Measurements from ENCODE around the gene NKD1.

DNA sequence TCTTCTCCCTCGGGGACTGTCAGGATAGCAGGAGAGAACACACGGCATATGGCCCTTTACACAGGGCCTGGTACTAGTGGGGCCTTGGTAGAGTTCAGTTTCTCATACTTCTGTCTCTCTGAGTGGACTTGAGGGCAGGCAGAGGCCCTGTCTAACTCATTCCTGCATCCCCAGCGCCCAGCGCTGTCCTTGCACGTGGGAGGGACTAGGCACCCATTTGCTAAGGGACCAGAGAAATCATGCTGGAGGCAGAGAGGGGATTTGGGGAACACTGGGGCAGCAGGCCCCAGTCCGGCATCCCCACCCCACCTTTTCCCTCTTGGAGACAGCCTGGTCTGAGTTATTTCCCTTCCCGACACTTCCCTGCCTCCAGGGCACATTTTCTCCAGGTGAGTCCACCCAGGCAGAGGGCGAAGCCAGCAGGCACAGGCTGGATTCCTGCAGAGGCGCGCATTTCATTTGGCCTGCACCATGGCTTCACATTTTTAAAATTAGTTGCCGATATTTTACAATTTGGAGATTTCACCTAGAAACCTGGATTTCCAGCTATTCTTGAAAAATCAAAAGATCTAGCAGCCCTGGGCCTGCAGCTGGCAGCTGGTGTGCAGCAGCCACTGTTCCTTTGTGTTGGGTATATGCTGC, 9.7 kb upstream of the NKD1 start:
- TF ChIP-seq, protein P1, sequence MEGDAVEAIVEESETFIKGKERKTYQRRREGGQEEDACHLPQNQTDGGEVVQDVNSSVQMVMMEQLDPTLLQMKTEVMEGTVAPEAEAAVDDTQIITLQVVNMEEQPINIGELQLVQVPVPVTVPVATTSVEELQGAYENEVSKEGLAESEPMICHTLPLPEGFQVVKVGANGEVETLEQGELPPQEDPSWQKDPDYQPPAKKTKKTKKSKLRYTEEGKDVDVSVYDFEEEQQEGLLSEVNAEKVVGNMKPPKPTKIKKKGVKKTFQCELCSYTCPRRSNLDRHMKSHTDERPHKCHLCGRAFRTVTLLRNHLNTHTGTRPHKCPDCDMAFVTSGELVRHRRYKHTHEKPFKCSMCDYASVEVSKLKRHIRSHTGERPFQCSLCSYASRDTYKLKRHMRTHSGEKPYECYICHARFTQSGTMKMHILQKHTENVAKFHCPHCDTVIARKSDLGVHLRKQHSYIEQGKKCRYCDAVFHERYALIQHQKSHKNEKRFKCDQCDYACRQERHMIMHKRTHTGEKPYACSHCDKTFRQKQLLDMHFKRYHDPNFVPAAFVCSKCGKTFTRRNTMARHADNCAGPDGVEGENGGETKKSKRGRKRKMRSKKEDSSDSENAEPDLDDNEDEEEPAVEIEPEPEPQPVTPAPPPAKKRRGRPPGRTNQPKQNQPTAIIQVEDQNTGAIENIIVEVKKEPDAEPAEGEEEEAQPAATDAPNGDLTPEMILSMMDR (IDR thresholded peaks at IDR 0.05): no peak
- TF ChIP-seq EP300 (IDR thresholded peaks at IDR 0.05) (no peak), POLR2A (IDR thresholded peaks at IDR 0.05; ENCODE audit: low read depth) (no peak), POLR2AphosphoS5 (IDR thresholded peaks at IDR 0.05) (no peak)
